Heart right ventricle (tissue), 16 donors: ENCODE data around the gene TIMELESS. TPM values are rescaled to one million over a fixed set of nuclear protein-coding genes. Genes with fewer than 3 reads are reported as not detected.
A peak's percentile ranks its signal among the peaks of the same experiment; 100 is the strongest.
"Not testable (repeated sequence)": the region's sequence is repeated elsewhere in the genome, so short reads cannot be mapped to it uniquely, and the experiment has no call there.

Experiments used
- ATAC-seq, 8 donors: fragments of 200-7000 bp; cut with Tn5 transposase; one replicate each; pipeline ENCODE4 v1.9.1; 2020; ENCODE audit warnings: mild to moderate bottlenecking in 8 of 8, moderate library complexity in 8 of 8, moderate number of reproducible peaks in 1 of 8
- DNase-seq, 2 donors: peaks; one replicate each; pipeline ENCODE4 v3.0.0-alpha.2; 2020
- H3K27ac ChIP-seq, 10 donors: fragments of 200-600 bp; sonication (generic) in 2 of 10; one replicate each; pipeline versions ENCODE4 v1.5.0 to v1.8.0; 2020 to 2022; ENCODE audit warnings: mild to moderate bottlenecking in 3 of 10
- H3K27me3 ChIP-seq, 7 donors: fragments of 200-600 bp; one replicate each; pipeline ENCODE4 v1.8.0; 2021 to 2022; ENCODE audit warnings: mild to moderate bottlenecking in 2 of 7
- H3K36me3 ChIP-seq, 9 donors: fragments of 200-600 bp; sonication (generic) in 1 of 9; one replicate each; pipeline versions ENCODE4 v1.5.0 to v1.8.0; 2020 to 2022; ENCODE audit warnings: mild to moderate bottlenecking in 2 of 9
- H3K4me1 ChIP-seq, 9 donors: fragments of 200-600 bp; sonication (generic) in 1 of 9; one replicate each; pipeline versions ENCODE4 v1.5.0 to v1.8.0; 2020 to 2022; ENCODE audit warnings: mild to moderate bottlenecking in 4 of 9
- H3K4me3 ChIP-seq, 10 donors: fragments of 200-600 bp; sonication (generic) in 2 of 10; one replicate each; pipeline versions ENCODE4 v1.5.0 to v1.8.0; 2020 to 2022; ENCODE audit warnings: mild to moderate bottlenecking in 7 of 10, moderate library complexity in 2 of 10
- H3K9me3 ChIP-seq, 11 donors: fragments of 200-600 bp in 10 of 11; sonication (generic) in 2 of 11; one replicate each; pipeline versions ENCODE4 v1.5.0 to v1.8.0; 2013 to 2022; ENCODE audit warnings: mild to moderate bottlenecking in 2 of 11, control low read depth in 1 of 11, moderate library complexity in 1 of 11
- CTCF ChIP-seq, 9 donors: fragments of 200-600 bp; sonication (generic) in 2 of 9; IDR thresholded peaks; one replicate each; pipeline versions ENCODE4 v1.5.0 to v1.8.0; 2021 to 2022; ENCODE audit warnings: antibody characterized with exemption in 9 of 9, mild to moderate bottlenecking in 5 of 9, moderate library complexity in 1 of 9
- WGBS, 2 donors: extraction: QIAGEN DNeasy Blood & Tissue Kit; methylation state at CpG; one replicate each; pipeline ENCODE4 v1.1.7; 2013; ENCODE audit warnings: inconsistent platforms in 1 of 2; 5-methylcytosine and 5-hydroxymethylcytosine counted together
- intact Hi-C, 10 donors: fragments of 100-400 bp; cut with DNase I; formaldehyde crosslinking; loops; one replicate each; pipeline versions ENCODE4 v1.11.1 to v1.14.2; 2022
- polyA plus RNA-seq, 2 donors: library from polyadenylated mRNA; stranded (reverse); fragments of 200-250 nt; gene quantifications; one replicate each; pipeline ENCODE4 v1.2.3, GENCODE V29; 2013
- total RNA-seq, 10 donors: library from RNA; stranded (reverse); fragmentation: NEBNext Ultra II Directional in 3 of 10; extraction: Animal tissue kit (Norgen Biotek cat#: 25700) in 3 of 10; gene quantifications; one replicate each; pipeline versions ENCODE4 v1.2.1 to v1.2.4, GENCODE V29; 2021 to 2023
- donor health status: Arrhythmogenic right ventricular cardiomyopathy.
- donor health status: ischemic (EF 13 %, LVEDD 7.1; RV severe dilation, severe dysfunction).
- donor health status: healthy with polysubstance abuse.
- donor health status: DM: no; HTN: yes; CAD: no.
- donor health status: DM: no; HTN: no; CAD: no.
- donor health status: ischemic (EF 25% LVEDD 6.9; RV normal size, moderate dysfunction).
- donor health status: ischemic (EF 25% LVEDD 5.7; RV mildly dilated, moderate dysfunction).
- donor health status: healthy.
- donor health status: DM: yes; HTN: yes; CAD: no.
- donor health status: Ischemic cardiomyopathy.
- donor health status: ischemic (EF 35%, LVEDD 5.7; RV mildly dilated, moderate dysfunction).
- donor health status: nonischemic (EF 11% LVEDD 7.7; RV severe dilation, severe dysfunction).
- donor health status: DM: yes; HTN: yes; CAD: no.
- donor health status: PGD.
- donor health status: ischemic (EF 29% LVEDD 5.4; RV normal size, mild dysfunction).
- donor health status: nonischemic (EF 23%, LVEDD 6.1; RV moderate dilation, normal function).

Gene TIMELESS
- total and polyA plus RNA-seq, 12 donors: 1.0 to 5.2 (median 2.2) TPM

- intact Hi-C loops: loop anchor here in 1 of 10 donors (5.0 kb wide), 1 partner anchor 89 kb away; the partner anchor contains the start of genes APOF and STAT2
- Histone ChIP-seq H3K27ac (no peak overlapping the region), H3K9me3 (no peaks in the 10 kb centered on the region), H3K4me3 (no peak overlapping the region), H3K36me3 (no peaks in the 10 kb centered on the region), H3K27me3 (no peaks in the 10 kb centered on the region), H3K4me1 (peaks cover 0 to 20% (median 11%) of the 10 kb centered on the region in 9 donors)
- DNase-seq: no peak
- 69 to 77% methylated on average over 5 of the region's 5 CpGs for WGBS, 2 donors
- no peak for ATAC-seq
- no peak for TF ChIP-seq CTCF (IDR thresholded peaks at IDR 0.05)
Observed at GRCh38 chr12:56451147-56451546, 1.9 kb upstream of the TIMELESS start.

GRCh38 chr12:56450241-56450640 lies 1.0 kb upstream of the TIMELESS start:
- H3K4me1 ChIP-seq: peaks cover 0 to 20% (median 11%) of the 10 kb centered on the region in 9 donors
- H3K9me3 ChIP-seq: no peaks in the 10 kb centered on the region
- peak overlapping the region in 4 of 10 donors; percentile 85 to 92 (median 86) for H3K27ac ChIP-seq
- no peak for TF ChIP-seq CTCF (IDR thresholded peaks at IDR 0.05)
- DNase-seq (no peak), ATAC-seq (no peak)
- intact Hi-C loops: loop anchor here in 1 of 10 donors (5.0 kb wide), 1 partner anchor 88 kb away; the partner anchor contains the start of genes APOF and STAT2
- no peak overlapping the region for H3K4me3 ChIP-seq
- no peaks in the 10 kb centered on the region for H3K27me3 ChIP-seq
- H3K36me3 ChIP-seq: no peaks in the 10 kb centered on the region
- 90 to 92% methylated on average over 3 of the region's 3 CpGs for WGBS, 2 donors

- WGBS, 2 donors: 37 to 43% methylated on average over 5 of the region's 5 CpGs
- intact Hi-C loops: loop anchor here in 2 of 10 donors (1.0 to 10.0 kb wide), 2 partner anchors 75 to 89 kb away; partner anchors contain the start of gene STAT2 (in 1 of the 2)
- H3K27me3 ChIP-seq: no peaks in the 10 kb centered on the region
- DNase-seq (no peak), ATAC-seq (no peak)
- no peaks in the 10 kb centered on the region for H3K36me3 ChIP-seq
- H3K4me1 ChIP-seq: peaks cover 0 to 20% (median 11%) of the 10 kb centered on the region in 9 donors
- TF ChIP-seq CTCF (IDR thresholded peaks at IDR 0.05): no peak
- no peaks in the 10 kb centered on the region for H3K9me3 ChIP-seq
- peak overlapping the region; percentile 52 to 83 (median 72) for H3K4me3 ChIP-seq
- peak overlapping the region; percentile 11 to 92 (median 86) for H3K27ac ChIP-seq
Observed at GRCh38 chr12:56449622-56449984, 377 bp upstream of the TIMELESS start.

GRCh38 chr12:56443208-56443607 lies 6.0 kb downstream of the TIMELESS start:
- not testable (repeated sequence) for H3K27me3 ChIP-seq, H3K9me3 ChIP-seq, H3K4me1 ChIP-seq, H3K36me3 ChIP-seq, H3K27ac ChIP-seq, H3K4me3 ChIP-seq, ATAC-seq, DNase-seq
- intact Hi-C loops: loop anchor here in 1 of 10 donors (10.0 kb wide), 1 partner anchor 68 kb away; no protein-coding TSS in a partner anchor
- 79 to 80% methylated on average over 2 of the region's 2 CpGs for WGBS, 2 donors

- no peak overlapping the region for H3K27ac ChIP-seq
- H3K36me3 ChIP-seq: peaks cover 0 to 14% (median 0%) of the 10 kb centered on the region in 9 donors
- TF ChIP-seq CTCF (IDR thresholded peaks at IDR 0.05): no peak
- DNase-seq: no peak
- intact Hi-C loops: loop anchor here in 1 of 10 donors (5.0 kb wide), 1 partner anchor 65 kb away; no protein-coding TSS in a partner anchor
- no peaks in the 10 kb centered on the region for H3K27me3 ChIP-seq
- no peaks in the 10 kb centered on the region for H3K9me3 ChIP-seq
- no peak overlapping the region for H3K4me3 ChIP-seq
- H3K4me1 ChIP-seq: no peaks in the 10 kb centered on the region
- 83 to 90% methylated on average over 11 of the region's 11 CpGs for WGBS, 2 donors
- ATAC-seq: no peak
Observed at GRCh38 chr12:56437430-56438176, 11.6 kb downstream of the TIMELESS start.
